ENCODE measurements around the gene ASPSCR1. TPM values are rescaled to one million over a fixed set of nuclear protein-coding genes. Genes with fewer than 3 reads are reported as not detected.

Gene ASPSCR1
- total and polyA plus RNA-seq, 2 of the 13 experiments (the other 11 are each of a cell fraction or from before 2014, with no cell fraction given) = 274 to 314 TPM

- TF ChIP-seq CSRNP1 (CRISPR knock-in tag; IDR thresholded peaks at IDR 0.05) = peak; percentile 72; the same call in 1 of the 2 replicates
- no peak for TF ChIP-seq CHD2 (IDR thresholded peaks at IDR 0.05; ENCODE audit: low read depth, low read length)
- no peak for TF ChIP-seq E2F2 (CRISPR knock-in tag; IDR thresholded peaks at IDR 0.05; ENCODE audit: borderline replicate concordance)
- TF ChIP-seq YEATS2 (CRISPR knock-in tag; IDR thresholded peaks at IDR 0.05; ENCODE audit: borderline replicate concordance) = no peak
- no peak for TF ChIP-seq ZNF530 (CRISPR knock-in tag; IDR thresholded peaks at IDR 0.05; ENCODE audit: low read depth)
- no peak for TF ChIP-seq ZNF615 (CRISPR knock-in tag; IDR thresholded peaks at IDR 0.05; ENCODE audit: borderline replicate concordance)
- no peak for TF ChIP-seq ADNP (CRISPR knock-in tag; IDR thresholded peaks at IDR 0.05)
- 0 out of 2 replicates have a peak, but pooled peaks have one; percentile 1 for TF ChIP-seq HMG20B (CRISPR knock-in tag; conservative IDR thresholded peaks at IDR 0.05)
- TF ChIP-seq NCOA1 (CRISPR knock-in tag; IDR thresholded peaks at IDR 0.05) = no peak
- TF ChIP-seq ZNF709 (CRISPR knock-in tag; IDR thresholded peaks at IDR 0.05) = no peak
- 0 out of 2 replicates have a peak, but pooled peaks have one; percentile 3 for TF ChIP-seq GABPB1 (CRISPR knock-in tag; IDR thresholded peaks at IDR 0.05)
- no peak for TF ChIP-seq SP1 (IDR thresholded peaks at IDR 0.05)
- TF ChIP-seq SP1 (CRISPR knock-in tag; IDR thresholded peaks at IDR 0.05) = 0 out of 2 replicates have a peak, but pooled peaks have one; percentile 20
- no peak for TF ChIP-seq ZNF563 (CRISPR knock-in tag; IDR thresholded peaks at IDR 0.05)
- TF ChIP-seq FOXP4 (CRISPR knock-in tag; IDR thresholded peaks at IDR 0.05) = no peak
- TF ChIP-seq DR1 (CRISPR knock-in tag; IDR thresholded peaks at IDR 0.05) = no peak
- TF ChIP-seq PHF21A (CRISPR knock-in tag; IDR thresholded peaks at IDR 0.05) = no peak
- no peak for TF ChIP-seq ZNF207 (IDR thresholded peaks at IDR 0.05; ENCODE audit: borderline replicate concordance)
- 0 out of 2 replicates have a peak, but pooled peaks have one; percentile 13 for TF ChIP-seq BRD4 (CRISPR knock-in tag; IDR thresholded peaks at IDR 0.05)
- TF ChIP-seq ZGPAT (CRISPR knock-in tag; IDR thresholded peaks at IDR 0.05) = 0 out of 2 replicates have a peak, but pooled peaks have one; percentile 9
- no peak for TF ChIP-seq KDM1A (CRISPR knock-in tag; IDR thresholded peaks at IDR 0.05)
- no peak for TF ChIP-seq ZNF639 (CRISPR knock-in tag; conservative IDR thresholded peaks at IDR 0.05)
These were observed 38.8 kb downstream of the ASPSCR1 start (continued) for GRCh38 chr17:82016061-82016874.
